Measurements from ENCODE around the gene ADGRV1.
A peak's percentile ranks its signal among the peaks of the same experiment; 100 is the strongest.

ADGRV1 gene

DNA sequence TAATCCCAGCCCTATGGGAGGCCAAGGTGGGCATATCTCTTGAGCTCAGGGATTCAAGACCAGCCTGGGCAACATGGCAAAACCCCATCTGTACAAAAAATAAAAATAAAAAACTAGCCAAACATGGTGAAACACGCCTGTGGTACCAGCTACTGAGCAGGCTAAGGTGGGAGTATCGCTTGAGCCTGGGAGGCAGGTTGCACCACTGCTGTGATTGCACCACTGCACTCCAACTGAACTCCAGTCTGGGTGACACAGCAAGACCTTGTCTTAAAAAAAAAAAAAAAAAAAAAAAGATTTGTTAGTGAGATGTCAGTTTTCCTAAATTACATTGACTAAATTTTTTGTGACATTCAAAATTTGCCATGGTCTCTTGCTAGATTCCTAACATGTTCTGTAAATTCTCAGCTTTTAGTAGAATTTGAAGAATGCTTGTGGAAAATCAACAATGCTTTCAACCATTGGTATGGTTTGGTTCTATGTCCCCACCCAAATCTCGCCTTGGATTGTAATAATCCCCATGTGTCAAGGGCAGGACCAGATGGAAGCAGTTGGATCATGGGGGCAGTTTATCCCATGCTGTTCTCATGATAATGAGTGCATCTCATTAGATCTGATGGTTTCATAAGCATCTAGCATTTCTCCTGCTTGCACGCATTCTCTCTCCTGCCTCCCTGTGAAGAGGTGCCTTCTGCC is 588.5 kb downstream of the ADGRV1 start:
- H4K8ac ChIP-seq (ENCODE audit: low read depth, low read length) = no peak overlapping the region
- no peak overlapping the region for H2BK5ac ChIP-seq (ENCODE audit: low read depth, low read length, poor library complexity)
- no peak overlapping the region for H4K91ac ChIP-seq (ENCODE audit: low read depth, low read length)
- H2AFZ ChIP-seq (ENCODE audit: insufficient read depth, low read length, poor library complexity) = no peak overlapping the region
- H2BK120ac ChIP-seq (ENCODE audit: insufficient read depth, low read length, poor library complexity) = no peak overlapping the region
- no peak overlapping the region for H3K9ac ChIP-seq (ENCODE audit: low read length)
- H3K27me3 ChIP-seq (ENCODE audit: insufficient read depth, low read length) = no peaks in the 10 kb centered on the region
- no peaks in the 10 kb centered on the region for H3K36me3 ChIP-seq (ENCODE audit: control insufficient read depth in 1 of 2, insufficient read depth in 2 of 2, low read length in 2 of 2)
- no peak overlapping the region for H3K4ac ChIP-seq (ENCODE audit: low read depth, low read length)
- no peaks in the 10 kb centered on the region for H3K79me2 ChIP-seq (ENCODE audit: control insufficient read depth, insufficient read depth, low read length, poor library complexity)
- H3K27ac ChIP-seq (ENCODE audit: low read depth, low read length) = no peak overlapping the region
- peak; percentile 76 to 83 for DNase-seq
- no CpG with 5 or more reads among the region's 4 CpGs for WGBS (ENCODE audit: extremely low coverage, insufficient coverage, insufficient read length)
- no peak overlapping the region for H3K4me3 ChIP-seq (ENCODE audit: low read depth, low read length)
- no peak overlapping the region for H3K14ac ChIP-seq (ENCODE audit: low read length)
- H2BK12ac ChIP-seq (ENCODE audit: low read length) = peak overlapping the region; percentile 41
- peaks cover 2% of the 10 kb centered on the region for H3K9me3 ChIP-seq (ENCODE audit: insufficient read depth, low read depth, low read length)
- H3K79me1 ChIP-seq (ENCODE audit: low read length) = peaks cover 2% of the 10 kb centered on the region
- no peak overlapping the region for H3K18ac ChIP-seq (ENCODE audit: low read length)
- H2AK5ac ChIP-seq (ENCODE audit: low read length) = no peak overlapping the region
- H3K4me2 ChIP-seq (ENCODE audit: low read length) = no peak overlapping the region
- H3K23ac ChIP-seq (ENCODE audit: low read length) = no peak overlapping the region
- peaks cover 0 to 5% of the 10 kb centered on the region in 2 experiments for H3K4me1 ChIP-seq (ENCODE audit: control insufficient read depth in 1 of 2, insufficient read depth in 2 of 2, low read length in 2 of 2)
- H4K12ac ChIP-seq (ENCODE audit: low read depth, low read length) = no peak overlapping the region

DNA sequence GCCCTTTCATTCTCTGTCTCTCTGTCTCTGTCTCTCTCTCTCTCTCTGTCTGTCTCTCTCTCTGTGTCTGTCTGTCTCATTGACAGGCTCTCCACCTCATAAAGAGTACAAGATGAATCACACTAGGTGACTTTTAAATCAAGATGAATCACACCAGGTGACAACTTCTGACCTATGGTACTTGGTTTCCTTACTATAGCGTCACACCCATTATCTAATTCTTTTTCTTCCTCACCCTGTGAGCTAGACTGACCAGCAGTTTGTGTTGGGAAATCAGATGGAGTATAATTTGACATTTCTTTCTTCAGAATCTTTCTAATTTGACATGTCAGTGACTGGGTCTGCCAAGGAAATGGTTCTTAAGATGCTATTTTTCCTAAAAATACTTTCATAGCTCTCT is 591.6 kb downstream of the ADGRV1 start:
- Histone ChIP-seq H3K4me3 (ENCODE audit: low read depth, low read length) (no peak overlapping the region), H3K4me1 (ENCODE audit: control insufficient read depth in 1 of 2, insufficient read depth in 2 of 2, low read length in 2 of 2) (peaks cover 0 to 5% of the 10 kb centered on the region in 2 experiments), H3K23ac (ENCODE audit: low read length) (no peak overlapping the region), H3K4me2 (ENCODE audit: low read length) (no peak overlapping the region), H3K14ac (ENCODE audit: low read length) (no peak overlapping the region), H3K79me1 (ENCODE audit: low read length) (peaks cover 2% of the 10 kb centered on the region), H3K9ac (ENCODE audit: low read length) (no peak overlapping the region), H4K8ac (ENCODE audit: low read depth, low read length) (no peak overlapping the region), H3K4ac (ENCODE audit: low read depth, low read length) (no peak overlapping the region), H4K91ac (ENCODE audit: low read depth, low read length) (no peak overlapping the region), H3K9me3 (ENCODE audit: insufficient read depth, low read depth, low read length) (peaks cover 2% of the 10 kb centered on the region), H3K27me3 (ENCODE audit: insufficient read depth, low read length) (no peaks in the 10 kb centered on the region), H2AFZ (ENCODE audit: insufficient read depth, low read length, poor library complexity) (no peak overlapping the region), H3K36me3 (ENCODE audit: control insufficient read depth in 1 of 2, insufficient read depth in 2 of 2, low read length in 2 of 2) (no peaks in the 10 kb centered on the region), H2BK12ac (ENCODE audit: low read length) (no peak overlapping the region), H2AK5ac (ENCODE audit: low read length) (no peak overlapping the region), H3K79me2 (ENCODE audit: control insufficient read depth, insufficient read depth, low read length, poor library complexity) (no peaks in the 10 kb centered on the region), H3K27ac (ENCODE audit: low read depth, low read length) (no peak overlapping the region), H2BK120ac (ENCODE audit: insufficient read depth, low read length, poor library complexity) (no peak overlapping the region), H4K12ac (ENCODE audit: low read depth, low read length) (no peak overlapping the region), H3K18ac (ENCODE audit: low read length) (no peak overlapping the region), H2BK5ac (ENCODE audit: low read depth, low read length, poor library complexity) (no peak overlapping the region)
- WGBS (ENCODE audit: extremely low coverage, insufficient coverage, insufficient read length) = no CpG with 5 or more reads among the region's 1 CpG
- peak in 1 of 2 donors; percentile 64 for DNase-seq

DNA sequence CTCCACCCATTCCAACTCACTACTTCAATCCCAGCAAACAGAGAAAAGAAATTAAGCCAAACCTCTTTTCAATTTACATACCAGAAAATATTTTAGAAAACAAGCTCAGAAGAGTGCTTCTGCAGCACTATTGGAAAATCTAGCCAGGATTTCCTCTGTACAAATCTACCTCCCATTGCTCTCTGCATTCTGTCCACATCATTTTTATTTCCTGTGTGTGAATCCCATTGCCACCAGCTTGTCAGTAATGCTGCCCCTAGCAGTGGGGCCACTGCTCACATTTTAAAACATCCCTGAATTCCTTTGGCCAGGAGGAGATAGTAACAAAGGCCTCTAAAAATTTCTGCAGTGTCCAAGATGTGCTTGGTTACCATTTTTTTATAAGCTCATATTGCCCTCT is 592.0 kb downstream of the ADGRV1 start:
- Histone ChIP-seq H3K27me3 (ENCODE audit: insufficient read depth, low read length) (no peaks in the 10 kb centered on the region), H2BK5ac (ENCODE audit: low read depth, low read length, poor library complexity) (no peak overlapping the region), H3K27ac (ENCODE audit: low read depth, low read length) (no peak overlapping the region), H3K79me2 (ENCODE audit: control insufficient read depth, insufficient read depth, low read length, poor library complexity) (no peaks in the 10 kb centered on the region), H3K4me1 (ENCODE audit: control insufficient read depth in 1 of 2, insufficient read depth in 2 of 2, low read length in 2 of 2) (peaks cover 0 to 5% of the 10 kb centered on the region in 2 experiments), H2AFZ (ENCODE audit: insufficient read depth, low read length, poor library complexity) (no peak overlapping the region), H3K36me3 (ENCODE audit: control insufficient read depth in 1 of 2, insufficient read depth in 2 of 2, low read length in 2 of 2) (no peaks in the 10 kb centered on the region), H3K79me1 (ENCODE audit: low read length) (peaks cover 2% of the 10 kb centered on the region), H3K4ac (ENCODE audit: low read depth, low read length) (no peak overlapping the region), H3K23ac (ENCODE audit: low read length) (no peak overlapping the region), H2BK120ac (ENCODE audit: insufficient read depth, low read length, poor library complexity) (no peak overlapping the region), H4K12ac (ENCODE audit: low read depth, low read length) (no peak overlapping the region), H3K9me3 (ENCODE audit: insufficient read depth, low read depth, low read length) (peaks cover 2% of the 10 kb centered on the region), H3K4me3 (ENCODE audit: low read depth, low read length) (no peak overlapping the region), H3K9ac (ENCODE audit: low read length) (no peak overlapping the region), H3K18ac (ENCODE audit: low read length) (no peak overlapping the region), H2BK12ac (ENCODE audit: low read length) (no peak overlapping the region), H2AK5ac (ENCODE audit: low read length) (no peak overlapping the region), H3K14ac (ENCODE audit: low read length) (no peak overlapping the region), H4K8ac (ENCODE audit: low read depth, low read length) (no peak overlapping the region), H3K4me2 (ENCODE audit: low read length) (no peak overlapping the region), H4K91ac (ENCODE audit: low read depth, low read length) (no peak overlapping the region)
- DNase-seq = no peak

DNA sequence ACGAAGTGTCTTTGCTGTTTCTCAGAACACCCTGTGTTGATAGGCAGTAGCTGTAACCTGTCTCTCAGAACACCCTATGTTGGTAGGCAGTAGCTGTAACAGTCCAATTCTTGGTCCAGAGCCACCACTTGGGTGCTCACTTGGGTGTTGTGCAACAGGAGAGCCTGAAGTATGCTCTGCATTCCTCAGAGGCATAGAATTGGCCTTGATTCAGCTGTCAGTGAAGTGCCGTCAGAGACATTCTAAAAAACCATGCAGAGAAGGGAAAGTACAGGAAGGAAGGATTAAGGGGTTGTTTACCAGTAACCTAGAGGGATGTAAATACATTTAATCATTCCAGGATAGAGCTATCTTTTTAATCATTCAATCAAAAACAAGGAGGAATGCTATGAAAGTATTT is 593.4 kb downstream of the ADGRV1 start:
- Histone ChIP-seq H3K9ac (ENCODE audit: low read length) (peak overlapping the region; percentile 1), H2BK12ac (ENCODE audit: low read length) (no peak overlapping the region)
- WGBS (ENCODE audit: extremely low coverage, insufficient coverage, insufficient read length) = no CpG with 5 or more reads among the region's 2 CpGs

More for the DNA sequence above, 593.4 kb downstream of the ADGRV1 start:
- no peaks in the 10 kb centered on the region for H3K27me3 ChIP-seq (ENCODE audit: insufficient read depth, low read length)
- peaks cover 2% of the 10 kb centered on the region for H3K9me3 ChIP-seq (ENCODE audit: insufficient read depth, low read depth, low read length)
- H2BK5ac ChIP-seq (ENCODE audit: low read depth, low read length, poor library complexity) = no peak overlapping the region
- DNase-seq = peak; percentile 17 to 64
- H3K4me2 ChIP-seq (ENCODE audit: low read length) = no peak overlapping the region
- no peaks in the 10 kb centered on the region for H3K79me1 ChIP-seq (ENCODE audit: low read length)
- H4K8ac ChIP-seq (ENCODE audit: low read depth, low read length) = no peak overlapping the region
- H3K23ac ChIP-seq (ENCODE audit: low read length) = no peak overlapping the region
- no peaks in the 10 kb centered on the region for H3K36me3 ChIP-seq (ENCODE audit: control insufficient read depth in 1 of 2, insufficient read depth in 2 of 2, low read length in 2 of 2)
- no peak overlapping the region for H3K18ac ChIP-seq (ENCODE audit: low read length)
- peaks cover 0 to 5% of the 10 kb centered on the region in 2 experiments for H3K4me1 ChIP-seq (ENCODE audit: control insufficient read depth in 1 of 2, insufficient read depth in 2 of 2, low read length in 2 of 2)
- H3K14ac ChIP-seq (ENCODE audit: low read length) = no peak overlapping the region
- no peak overlapping the region for H4K91ac ChIP-seq (ENCODE audit: low read depth, low read length)
- H2BK120ac ChIP-seq (ENCODE audit: insufficient read depth, low read length, poor library complexity) = no peak overlapping the region
- no peak overlapping the region for H2AK5ac ChIP-seq (ENCODE audit: low read length)
- no peak overlapping the region for H3K4me3 ChIP-seq (ENCODE audit: low read depth, low read length)
- H3K4ac ChIP-seq (ENCODE audit: low read depth, low read length) = no peak overlapping the region
- H3K27ac ChIP-seq (ENCODE audit: low read depth, low read length) = no peak overlapping the region
- H2AFZ ChIP-seq (ENCODE audit: insufficient read depth, low read length, poor library complexity) = no peak overlapping the region
- no peaks in the 10 kb centered on the region for H3K79me2 ChIP-seq (ENCODE audit: control insufficient read depth, insufficient read depth, low read length, poor library complexity)
- H4K12ac ChIP-seq (ENCODE audit: low read depth, low read length) = no peak overlapping the region

Measured in trophoblast cell (in vitro differentiated cells and primary cell).